Measurements from ENCODE around the gene AURKAIP1.

DNA sequence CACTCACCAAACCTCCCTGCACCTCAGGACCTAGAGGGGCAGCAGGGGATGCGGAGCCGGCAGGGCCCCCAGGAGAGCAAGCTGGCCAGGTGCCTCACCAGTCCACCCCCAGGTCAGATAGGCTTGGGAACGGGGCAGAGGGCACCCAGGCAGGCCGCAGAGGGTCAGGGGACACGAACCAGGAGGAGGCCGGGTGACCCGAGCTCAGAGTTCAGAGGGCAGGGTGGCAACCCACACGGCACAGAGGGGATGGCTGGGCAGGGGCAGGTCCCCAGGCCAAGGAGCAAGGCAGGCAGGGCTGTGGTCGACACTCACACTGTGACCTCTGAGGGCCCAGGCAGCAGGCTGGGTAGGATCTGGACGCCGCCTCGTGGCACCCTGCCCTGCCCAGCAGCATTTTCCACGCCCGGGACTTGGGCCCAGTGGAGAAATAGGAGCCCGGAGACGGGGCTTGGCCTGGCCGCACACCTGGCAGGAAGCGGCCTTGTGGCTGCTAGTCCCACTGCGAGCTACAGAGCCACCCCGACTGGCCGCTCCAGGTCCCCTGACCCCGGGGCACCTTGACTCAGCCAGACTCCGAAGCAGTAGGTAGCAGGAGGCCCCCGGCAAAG, 31.1 kb downstream of the AURKAIP1 start:
- TF ChIP-seq ZNF70 (CRISPR knock-in tag; IDR thresholded peaks at IDR 0.05), result no peak
- TF ChIP-seq, protein P1, sequence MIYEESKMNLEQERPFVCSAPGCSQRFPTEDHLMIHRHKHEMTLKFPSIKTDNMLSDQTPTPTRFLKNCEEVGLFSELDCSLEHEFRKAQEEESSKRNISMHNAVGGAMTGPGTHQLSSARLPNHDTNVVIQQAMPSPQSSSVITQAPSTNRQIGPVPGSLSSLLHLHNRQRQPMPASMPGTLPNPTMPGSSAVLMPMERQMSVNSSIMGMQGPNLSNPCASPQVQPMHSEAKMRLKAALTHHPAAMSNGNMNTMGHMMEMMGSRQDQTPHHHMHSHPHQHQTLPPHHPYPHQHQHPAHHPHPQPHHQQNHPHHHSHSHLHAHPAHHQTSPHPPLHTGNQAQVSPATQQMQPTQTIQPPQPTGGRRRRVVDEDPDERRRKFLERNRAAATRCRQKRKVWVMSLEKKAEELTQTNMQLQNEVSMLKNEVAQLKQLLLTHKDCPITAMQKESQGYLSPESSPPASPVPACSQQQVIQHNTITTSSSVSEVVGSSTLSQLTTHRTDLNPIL (CRISPR knock-in tag; IDR thresholded peaks at IDR 0.05; ENCODE audit: low read depth), result no peak
- no peak for TF ChIP-seq ZFP3 (CRISPR knock-in tag; IDR thresholded peaks at IDR 0.05)
- no peak for TF ChIP-seq ZC3H10 (CRISPR knock-in tag; IDR thresholded peaks at IDR 0.05)
- TF ChIP-seq BACH2 (CRISPR knock-in tag; IDR thresholded peaks at IDR 0.05; ENCODE audit: borderline replicate concordance), result no peak
- TF ChIP-seq ARNTL (CRISPR knock-in tag; IDR thresholded peaks at IDR 0.05; ENCODE audit: borderline replicate concordance, low read depth), result no peak

Measured in SK-N-SH treated with all-trans-retinoic acid at 6 μM for 48 hours (cell line).